GM18870 (cell line): Measurements from ENCODE around the gene ZNRD2.
"Not testable (repeated sequence)": the region's sequence is repeated elsewhere in the genome, so short reads cannot be mapped to it uniquely, and the experiment has no call there.

Experiments
- ATAC-seq: cut with Tn5 transposase; IDR thresholded peaks from one replicate; pipeline ENCODE4 v1.9.1; 2021; ENCODE audit warnings: moderate library complexity; ENCODE audit not compliant: unreplicated experiment

Gene ZNRD2

DNA sequence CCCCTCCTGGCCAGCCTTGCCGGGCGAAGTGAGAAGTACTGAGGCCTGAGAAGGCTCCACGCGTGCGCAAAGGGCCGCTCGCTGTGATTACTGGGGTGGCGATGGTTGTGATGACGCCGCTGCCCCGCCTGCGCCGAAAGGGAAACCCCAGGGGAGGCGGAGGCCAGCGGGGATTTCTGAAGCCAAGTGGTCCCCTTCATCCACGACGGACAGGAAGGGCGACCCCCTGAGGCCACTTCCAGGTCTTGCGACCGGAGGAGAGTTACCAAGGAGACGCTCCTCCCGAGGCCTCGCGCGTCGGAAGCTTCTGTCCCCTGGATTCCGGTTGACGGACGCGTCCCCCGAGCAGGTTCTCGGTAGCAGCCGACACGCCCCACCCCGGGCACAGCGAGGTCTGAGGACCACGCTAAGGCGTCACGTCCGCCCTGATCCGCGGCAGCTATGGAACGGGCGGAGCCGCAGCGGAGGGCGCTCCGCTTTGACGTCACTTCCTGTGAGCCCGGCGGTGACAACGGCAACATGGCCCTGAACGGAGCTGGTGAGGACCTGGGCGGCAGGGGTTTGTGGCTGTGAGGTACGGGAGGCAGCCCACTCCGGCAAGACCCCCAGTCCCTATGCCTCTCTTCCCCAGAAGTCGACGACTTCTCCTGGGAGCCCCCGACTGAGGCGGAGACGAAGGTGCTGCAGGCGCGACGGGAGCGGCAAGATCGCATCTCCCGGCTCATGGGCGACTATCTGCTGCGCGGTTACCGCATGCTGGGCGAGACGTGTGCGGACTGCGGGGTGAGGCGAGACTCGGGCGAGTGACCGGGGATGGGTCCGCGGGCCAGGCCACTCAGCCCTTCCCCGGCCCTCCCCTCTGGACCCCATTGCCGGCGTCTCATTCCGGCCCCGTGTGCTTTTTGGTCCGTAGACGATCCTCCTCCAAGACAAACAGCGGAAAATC is at the start of gene ZNRD2:
TSS of gene ZNRD2 (plus strand) at position 505 of the 946 bp plus-strand sequence. CDS start at position 520, 15 bp downstream.
- ATAC-seq = peak; percentile 58

GRCh38 chr11:65521777-65522521 is 48.3 kb upstream of the ZNRD2 start:
- not testable (repeated sequence) for ATAC-seq

DNA sequence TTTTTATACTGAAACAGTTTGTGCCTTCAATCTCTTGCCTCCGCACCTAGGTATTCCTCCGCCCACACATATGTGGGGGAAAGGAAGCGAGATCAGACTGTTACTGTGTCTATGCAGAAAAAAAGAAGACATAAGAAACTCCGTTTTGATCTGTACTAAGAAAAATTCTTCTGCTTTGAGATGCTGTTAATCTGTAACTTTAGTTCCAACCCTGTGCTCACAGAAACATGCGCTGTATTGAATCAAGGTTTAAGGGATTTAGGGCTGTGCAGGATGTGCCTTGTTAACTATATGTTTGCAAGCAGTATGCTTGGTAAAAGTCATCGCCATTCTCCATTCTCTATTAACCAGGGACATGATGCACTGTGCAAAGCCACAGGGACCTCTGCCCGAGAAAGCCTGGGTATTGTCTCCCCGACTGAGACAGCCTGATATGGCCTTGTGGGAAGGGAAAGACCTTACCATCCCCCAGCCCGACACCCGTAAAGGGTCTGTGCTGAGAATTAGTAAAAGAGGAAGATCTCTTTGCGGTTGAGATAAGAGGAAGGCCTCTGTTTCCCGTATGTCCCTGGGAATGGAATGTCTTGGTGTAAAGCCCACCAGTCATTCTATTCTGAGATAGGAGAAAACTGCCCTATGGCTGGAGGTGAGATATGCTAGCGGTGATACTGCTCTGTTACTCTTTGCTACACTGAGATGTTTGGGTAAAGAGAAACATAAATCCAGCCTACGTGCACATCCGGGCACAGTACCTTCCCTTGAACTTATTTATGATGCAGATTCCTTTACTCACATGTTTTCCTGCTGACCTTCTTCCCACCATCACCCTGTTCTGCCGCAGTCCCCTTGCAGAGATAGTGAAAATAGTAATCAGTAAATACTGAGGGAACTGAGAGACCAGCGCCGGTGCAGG is 47.3 kb upstream of the ZNRD2 start:
- not testable (repeated sequence) for ATAC-seq

- ATAC-seq = not testable (repeated sequence)
Measured at GRCh38 chr11:65523631-65523968, 46.7 kb upstream of the ZNRD2 start.

DNA sequence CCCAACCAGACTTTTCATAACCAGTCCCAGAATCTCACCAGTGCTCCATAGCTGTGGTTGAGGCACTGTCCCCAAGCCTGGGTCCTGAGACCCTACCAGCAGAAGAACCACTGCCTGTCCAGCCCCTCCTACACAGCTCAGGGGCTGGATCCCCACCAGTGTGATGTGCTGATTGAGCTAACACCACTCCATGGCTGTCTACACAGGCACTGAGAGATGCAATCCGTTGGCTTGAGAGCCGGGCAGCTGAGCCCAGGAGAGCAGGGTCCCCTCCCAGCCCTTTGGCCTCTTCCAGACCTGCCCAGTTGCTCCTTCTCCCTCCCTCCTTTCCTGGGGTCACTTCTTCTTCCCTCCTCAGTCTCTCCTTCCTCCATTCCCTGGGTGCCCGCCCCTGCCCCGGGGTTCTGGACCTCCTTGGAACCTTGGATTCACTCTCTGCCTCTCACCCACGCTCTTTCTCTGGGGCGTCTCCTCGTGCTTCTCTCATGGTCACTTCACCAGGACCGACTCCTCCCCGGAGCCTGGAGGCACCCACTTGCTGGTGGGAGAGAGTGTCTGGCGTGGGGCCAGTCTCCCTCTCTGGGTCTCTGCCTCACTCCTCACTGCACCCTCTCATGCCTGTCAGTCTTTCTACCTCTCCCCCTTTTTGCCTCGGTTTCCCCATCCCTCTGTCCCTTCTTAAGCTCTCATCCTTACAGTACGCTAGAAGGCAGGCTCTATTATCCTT is 46.1 kb upstream of the ZNRD2 start:
- no peak for ATAC-seq

DNA sequence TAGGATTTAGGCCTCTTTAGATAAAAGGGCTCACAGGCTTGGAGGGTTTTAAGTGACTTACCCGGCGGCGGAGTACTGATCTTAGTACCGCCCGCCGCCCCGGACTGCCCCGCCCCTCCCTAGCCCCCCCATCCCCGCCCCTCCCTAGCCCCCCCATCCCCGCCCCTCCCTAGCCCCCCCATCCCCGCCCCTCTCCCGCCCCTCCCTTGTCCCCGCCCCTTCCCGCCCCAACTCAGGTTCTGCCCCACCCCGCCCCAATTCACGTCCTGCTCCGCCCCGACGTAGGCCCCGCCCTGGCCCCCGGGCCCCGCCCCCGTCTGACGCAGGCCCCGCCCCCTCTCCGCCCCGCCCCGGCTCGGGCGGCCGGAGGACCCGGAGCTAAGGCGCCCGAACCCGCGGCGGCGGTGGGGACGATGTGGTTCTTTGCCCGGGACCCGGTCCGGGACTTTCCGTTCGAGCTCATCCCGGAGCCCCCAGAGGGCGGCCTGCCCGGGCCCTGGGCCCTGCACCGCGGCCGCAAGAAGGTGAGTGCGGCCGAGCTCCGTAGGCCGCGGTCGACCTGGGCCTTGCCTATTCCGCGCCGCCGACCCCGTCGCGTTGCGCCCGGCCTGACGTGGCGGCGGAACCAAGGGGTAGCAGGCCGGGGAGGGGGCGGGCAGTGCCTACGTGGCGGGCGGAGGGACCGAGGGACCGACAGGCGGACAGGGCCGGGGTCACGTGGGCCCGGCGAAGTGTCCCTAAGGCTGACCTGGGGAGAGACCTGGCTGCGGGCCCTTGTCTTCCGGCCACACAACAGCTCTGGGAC is 45.3 kb upstream of the ZNRD2 start, which contains the start of gene SCYL1:
TSS of gene SCYL1 (plus strand) at position 343 of the 805 bp plus-strand sequence. CDS start at position 414, 71 bp downstream.
- ATAC-seq = no peak

GRCh38 chr11:65525546-65526480 is 44.5 kb upstream of the ZNRD2 start:
- no peak for ATAC-seq

GRCh38 chr11:65526744-65527143 is 43.5 kb upstream of the ZNRD2 start:
- ATAC-seq = no peak

- ATAC-seq = no peak
Measured at GRCh38 chr11:65528819-65529350, 41.4 kb upstream of the ZNRD2 start.

DNA sequence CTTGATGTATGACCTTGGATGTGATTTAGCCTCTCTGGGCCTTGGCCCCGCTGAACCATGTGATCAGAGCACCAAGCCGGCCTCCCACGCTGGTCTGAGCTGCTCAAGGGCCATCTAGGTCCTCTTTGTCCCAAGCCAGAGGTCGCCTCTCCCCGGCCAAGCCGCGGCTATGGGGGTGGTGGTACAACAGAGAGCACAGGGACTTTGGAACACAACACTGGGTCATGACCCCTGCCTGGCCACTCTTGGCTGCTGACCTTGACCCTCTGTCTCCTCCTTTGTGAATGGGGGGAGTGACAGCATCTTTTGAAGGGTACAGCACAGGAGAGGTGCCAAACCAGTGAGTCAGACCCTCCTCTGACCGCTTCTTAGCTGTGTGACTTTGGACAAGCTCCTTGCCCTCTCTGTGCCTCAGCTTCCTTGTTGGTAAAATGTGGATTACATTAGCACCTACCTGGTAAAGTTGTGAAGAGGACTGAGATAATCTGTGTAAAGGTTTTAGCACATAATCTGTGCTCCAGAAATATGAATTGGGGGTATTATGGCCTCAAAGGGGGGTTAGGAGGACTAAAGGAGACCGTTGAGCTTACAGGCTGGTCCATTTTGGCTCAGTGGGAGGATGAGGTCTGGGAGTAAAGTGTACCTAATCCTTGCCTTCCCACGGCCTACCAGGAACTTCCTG is 40.7 kb upstream of the ZNRD2 start:
- ATAC-seq = no peak

- ATAC-seq = no peak
Measured at GRCh38 chr11:65530157-65530496, 40.1 kb upstream of the ZNRD2 start.

DNA sequence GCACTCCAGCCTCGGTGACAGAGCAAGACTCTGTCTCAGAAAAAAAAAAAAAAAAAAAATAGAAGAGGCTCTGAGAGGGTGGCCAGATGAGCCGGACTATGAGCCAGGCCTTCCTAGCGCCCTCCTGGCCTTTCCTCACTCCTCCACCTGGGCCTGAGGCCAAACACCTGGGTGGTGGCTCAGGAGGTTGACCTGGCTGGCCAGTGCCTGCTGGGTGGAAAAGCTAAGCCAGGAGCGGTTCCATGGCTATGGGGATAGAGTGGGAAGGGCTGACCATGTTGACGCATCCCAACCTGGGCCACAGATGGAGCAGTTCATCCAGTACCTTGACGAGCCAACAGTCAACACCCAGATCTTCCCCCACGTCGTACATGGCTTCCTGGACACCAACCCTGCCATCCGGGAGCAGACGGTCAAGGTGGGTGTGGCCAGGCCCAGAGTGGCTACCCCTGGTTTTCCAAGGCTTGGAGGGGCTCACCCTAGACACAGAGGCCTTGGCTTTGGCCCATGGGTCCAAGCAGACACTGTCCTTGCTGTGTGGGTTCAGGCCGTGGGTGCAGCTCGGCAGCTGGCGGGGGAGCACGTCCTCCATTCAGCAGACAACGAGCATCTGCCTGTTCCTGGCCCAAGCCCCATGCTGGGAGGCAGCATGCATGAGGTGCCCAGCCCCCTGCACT is 37.8 kb upstream of the ZNRD2 start:
- no peak for ATAC-seq

DNA sequence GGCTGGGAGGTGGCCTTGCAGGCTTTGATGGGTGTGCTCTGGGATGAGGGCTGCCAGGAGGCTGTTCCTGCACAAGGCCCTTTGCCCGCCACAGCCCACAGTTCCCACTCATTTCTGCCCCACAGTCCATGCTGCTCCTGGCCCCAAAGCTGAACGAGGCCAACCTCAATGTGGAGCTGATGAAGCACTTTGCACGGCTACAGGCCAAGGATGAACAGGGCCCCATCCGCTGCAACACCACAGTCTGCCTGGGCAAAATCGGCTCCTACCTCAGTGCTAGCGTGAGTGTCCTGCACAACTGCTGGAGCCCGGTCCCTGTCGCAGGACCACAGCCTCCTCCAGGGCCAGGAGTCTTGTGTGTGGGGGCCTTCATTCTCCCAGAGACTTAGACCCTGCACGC is 35.2 kb upstream of the ZNRD2 start:
- no peak for ATAC-seq

DNA sequence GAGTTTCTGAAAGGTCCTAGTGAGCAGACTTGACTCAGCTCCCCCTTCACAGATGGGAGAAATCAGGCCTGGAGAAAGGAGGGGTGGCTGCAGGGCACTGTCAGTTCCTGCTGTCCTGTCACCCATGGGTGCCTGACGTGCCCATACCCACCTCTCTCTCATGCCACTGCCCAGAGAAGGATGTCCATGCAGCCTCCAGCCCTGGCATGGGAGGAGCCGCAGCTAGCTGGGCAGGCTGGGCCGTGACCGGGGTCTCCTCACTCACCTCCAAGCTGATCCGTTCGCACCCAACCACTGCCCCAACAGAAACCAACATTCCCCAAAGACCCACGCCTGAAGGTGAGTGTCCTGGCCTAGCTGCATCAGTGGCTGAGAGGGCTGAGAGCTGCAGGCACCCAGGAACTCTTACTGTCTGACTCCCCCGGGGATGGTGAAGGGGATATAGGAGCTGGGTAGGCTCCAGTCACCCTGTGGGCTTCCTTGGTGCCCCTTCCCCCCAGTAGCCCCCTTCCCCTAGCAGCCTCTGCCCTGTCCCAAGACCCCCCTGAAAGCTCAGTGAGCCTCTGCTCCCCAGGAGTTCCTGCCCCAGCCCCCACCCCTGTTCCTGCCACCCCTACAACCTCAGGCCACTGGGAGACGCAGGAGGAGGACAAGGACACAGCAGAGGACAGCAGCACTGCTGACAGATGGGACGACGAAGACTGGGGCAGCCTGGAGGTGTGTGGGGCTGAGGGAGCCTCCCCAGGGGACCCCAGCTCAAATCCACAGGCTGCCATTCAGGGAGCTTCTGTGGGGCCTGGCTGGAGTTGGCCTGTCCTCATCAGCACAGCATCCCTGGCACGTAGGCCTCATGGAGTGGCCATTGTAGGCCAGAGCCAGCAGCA is 33.6 kb upstream of the ZNRD2 start:
- no peak for ATAC-seq

DNA sequence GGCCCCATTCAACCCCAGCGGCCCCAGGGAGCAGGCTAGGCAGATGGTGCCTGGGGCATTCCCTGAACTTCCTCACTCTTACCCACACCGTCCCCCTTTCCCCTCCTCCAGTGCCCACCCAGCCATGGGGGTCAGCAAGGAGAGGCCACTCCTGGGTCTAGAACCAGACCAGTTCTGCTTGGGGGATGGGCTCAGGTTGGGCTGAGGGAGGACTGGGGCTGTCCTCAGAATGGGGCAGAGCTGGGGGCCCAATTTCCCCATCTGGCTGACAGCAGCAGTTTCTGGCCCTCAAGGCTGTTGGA is 33.0 kb upstream of the ZNRD2 start:
- ATAC-seq = no peak

DNA sequence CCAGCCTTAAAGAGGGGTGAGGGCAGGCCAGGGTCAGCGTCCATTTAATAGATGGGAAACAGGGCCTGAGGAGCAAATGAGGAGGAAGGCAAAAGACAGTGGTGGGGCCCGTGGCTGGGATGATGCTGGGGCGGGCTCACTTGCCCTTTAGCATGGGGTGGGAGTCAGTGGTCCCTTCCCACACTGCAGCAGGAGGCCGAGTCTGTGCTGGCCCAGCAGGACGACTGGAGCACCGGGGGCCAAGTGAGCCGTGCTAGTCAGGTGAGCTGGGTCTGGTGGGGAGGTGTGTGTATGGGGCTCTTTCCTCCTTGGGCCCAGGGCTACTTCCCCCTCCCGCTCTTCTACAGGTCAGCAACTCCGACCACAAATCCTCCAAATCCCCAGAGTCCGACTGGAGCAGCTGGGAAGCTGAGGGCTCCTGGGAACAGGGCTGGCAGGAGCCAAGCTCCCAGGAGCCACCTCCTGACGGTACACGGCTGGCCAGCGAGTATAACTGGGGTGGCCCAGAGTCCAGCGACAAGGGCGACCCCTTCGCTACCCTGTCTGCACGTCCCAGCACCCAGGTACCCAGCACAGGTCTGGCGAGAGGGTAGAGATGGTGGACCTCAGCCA is 32.6 kb upstream of the ZNRD2 start:
- no peak for ATAC-seq
